Renal cortical epithelial cell (primary cell): ENCODE data around the gene STK26. TPM values are rescaled to one million over a fixed set of nuclear protein-coding genes. Genes with fewer than 3 reads are reported as not detected.
"Not testable (repeated sequence)": the region's sequence is repeated elsewhere in the genome, so short reads cannot be mapped to it uniquely, and the experiment has no call there.

Experiments used
- DNase-seq: peaks from one replicate; pipeline ENCODE4 v3.0.0-alpha.2; 2011; ENCODE audit warnings: low read depth
- total RNA-seq: library from RNA; depleted of rRNA; stranded (reverse); fragments of >200 nt; gene quantifications from 2 replicates; pipeline ENCODE4 v1.2.3, GENCODE V29; 2014

Gene STK26
- total RNA-seq, 1 donor from 2014 or later: 20.8 TPM

GRCh38 chrX:132037479-132037993 lies 14.4 kb downstream of the STK26 start:
- DNase-seq: no peak

DNA sequence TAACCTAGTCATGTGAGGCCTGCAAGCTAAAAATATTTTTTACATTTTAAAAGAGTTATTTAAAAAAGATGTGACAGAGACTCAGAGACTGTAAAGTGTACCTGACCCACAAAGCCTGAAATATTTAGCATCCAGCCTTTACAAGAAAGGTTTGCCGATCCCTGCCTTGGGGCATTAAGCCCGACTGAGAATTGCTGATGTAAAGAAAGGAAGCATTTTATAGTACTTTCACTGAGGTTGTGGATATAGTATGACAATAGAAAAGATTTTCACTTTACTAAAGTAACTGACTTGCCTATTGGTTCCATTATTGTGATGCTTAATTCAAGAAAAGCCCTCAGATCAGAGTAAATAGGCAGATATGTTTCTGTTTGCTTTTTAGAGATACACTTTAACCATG lies 17.0 kb downstream of the STK26 start:
- DNase-seq: no peak

DNA sequence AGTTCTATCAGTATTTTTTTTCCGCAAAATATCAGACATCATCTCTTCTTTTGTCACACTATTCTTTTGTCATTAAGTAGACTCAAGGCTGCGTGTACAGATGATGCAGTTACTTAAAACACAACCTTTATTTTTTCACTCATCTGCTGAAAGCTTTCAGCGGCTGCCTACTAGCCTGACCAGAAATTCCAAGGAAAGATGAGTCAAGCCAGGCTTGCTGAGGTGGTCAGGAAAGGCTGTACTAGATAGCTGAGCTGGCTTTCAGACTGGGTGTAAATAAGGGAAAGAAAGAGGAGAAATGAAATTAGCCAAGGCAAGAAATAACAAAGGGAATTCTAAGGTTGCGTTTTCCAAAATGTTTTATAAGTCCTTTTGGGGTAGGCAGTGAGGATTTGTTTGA lies 17.9 kb downstream of the STK26 start:
- peak; percentile 50 for DNase-seq

GRCh38 chrX:132043977-132044376 lies 20.9 kb downstream of the STK26 start:
- no peak for DNase-seq

GRCh38 chrX:132044953-132045352 lies 21.9 kb downstream of the STK26 start:
- no peak for DNase-seq

- no peak for DNase-seq
Observed at GRCh38 chrX:132045456-132045855, 22.4 kb downstream of the STK26 start.

DNA sequence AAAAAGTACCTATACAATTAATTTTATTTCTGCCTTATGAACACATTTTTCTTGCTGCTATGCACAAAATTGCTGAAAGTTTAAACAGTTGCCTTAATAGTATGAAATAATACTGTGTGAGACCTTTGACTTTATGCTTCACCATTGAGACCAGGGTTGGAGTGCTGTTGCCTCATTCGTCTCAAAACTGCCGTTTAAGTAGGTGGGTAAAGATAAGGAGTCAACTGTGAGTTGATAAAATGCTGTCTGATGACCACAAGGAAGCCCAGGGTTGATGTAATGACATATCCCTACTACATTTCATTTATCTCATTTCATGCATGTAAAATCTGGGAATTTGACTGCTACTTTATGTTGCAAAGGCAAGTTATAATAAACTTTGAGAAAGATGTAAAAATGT lies 23.4 kb downstream of the STK26 start:
- no peak for DNase-seq

DNA sequence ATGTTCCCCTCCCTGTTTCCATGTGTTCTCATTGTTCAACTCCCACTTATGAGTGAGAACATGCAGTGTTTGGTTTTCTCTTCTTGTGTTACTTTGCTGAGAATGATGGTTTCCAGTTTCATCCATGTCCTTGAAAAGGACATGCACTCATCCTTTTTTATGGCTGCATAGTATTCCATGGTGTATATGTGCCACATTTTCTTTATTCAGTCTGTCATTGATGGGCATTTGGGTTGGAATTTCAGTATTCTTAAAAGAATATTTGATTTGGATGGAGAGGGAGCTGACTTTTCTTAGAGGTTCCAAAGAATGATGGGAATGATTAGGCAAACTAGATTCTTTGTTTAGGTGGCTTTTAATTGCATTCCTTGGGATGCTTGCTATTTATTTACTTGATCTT lies 28.7 kb downstream of the STK26 start:
- not testable (repeated sequence) for DNase-seq

GRCh38 chrX:132058050-132058449 lies 34.9 kb downstream of the STK26 start:
- DNase-seq: no peak

DNA sequence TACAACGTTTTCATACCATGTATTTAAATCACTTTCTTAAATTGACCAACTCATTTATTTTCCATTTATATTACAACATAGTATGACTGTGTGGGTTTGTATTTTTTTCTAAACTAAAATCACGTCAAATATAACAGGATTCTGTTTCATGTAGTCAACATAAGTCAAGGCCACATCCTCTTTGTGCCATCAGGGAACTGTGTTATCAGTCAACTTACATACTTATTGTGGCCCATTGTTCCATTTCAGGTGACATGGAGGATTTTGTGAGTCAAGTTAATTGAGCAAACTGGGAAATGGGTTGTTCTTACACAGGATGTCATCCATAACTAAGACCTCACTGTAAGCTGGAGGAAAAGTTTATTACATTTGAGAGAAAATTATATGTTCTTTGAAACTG lies 35.9 kb downstream of the STK26 start:
- DNase-seq: no peak

- no peak for DNase-seq
Observed at GRCh38 chrX:132059973-132060540, 37.0 kb downstream of the STK26 start.

DNA sequence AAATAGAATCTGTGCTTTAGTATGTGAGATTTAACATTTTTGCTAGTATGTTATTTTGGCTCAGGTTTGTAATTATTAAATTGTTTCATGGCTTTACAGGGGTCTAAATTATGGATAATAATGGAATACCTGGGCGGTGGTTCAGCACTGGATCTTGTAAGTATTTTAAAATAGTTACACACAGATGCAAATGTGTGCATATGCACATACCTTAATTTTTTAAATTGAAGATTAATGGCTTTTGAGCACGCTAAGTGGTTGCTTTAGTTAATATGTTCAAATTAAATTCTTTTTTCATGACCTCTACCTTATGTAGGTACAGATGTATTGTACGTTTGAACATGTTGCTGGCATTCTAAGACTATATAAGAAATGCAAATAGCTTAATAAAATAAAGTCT lies 40.2 kb downstream of the STK26 start:
- DNase-seq: no peak

DNA sequence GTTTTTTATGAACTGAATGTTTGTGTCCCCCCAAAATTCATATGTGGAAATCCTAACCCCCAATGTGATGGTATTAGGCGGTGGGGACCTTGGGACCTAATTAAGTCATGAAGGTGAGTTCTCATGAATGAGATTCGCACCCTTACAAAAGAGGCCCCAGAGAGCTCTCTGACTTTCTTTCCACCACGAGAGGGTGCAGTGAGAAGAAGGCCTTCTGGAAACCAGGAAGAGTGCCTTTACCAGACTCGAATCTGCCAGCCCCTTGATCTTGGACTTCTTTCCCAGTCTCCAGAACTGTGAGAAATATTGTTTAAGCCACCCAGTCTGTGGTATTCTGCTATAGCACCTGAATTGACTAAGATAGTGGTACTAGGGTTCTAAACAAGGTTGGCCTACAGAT lies 40.8 kb downstream of the STK26 start:
- DNase-seq: no peak

DNA sequence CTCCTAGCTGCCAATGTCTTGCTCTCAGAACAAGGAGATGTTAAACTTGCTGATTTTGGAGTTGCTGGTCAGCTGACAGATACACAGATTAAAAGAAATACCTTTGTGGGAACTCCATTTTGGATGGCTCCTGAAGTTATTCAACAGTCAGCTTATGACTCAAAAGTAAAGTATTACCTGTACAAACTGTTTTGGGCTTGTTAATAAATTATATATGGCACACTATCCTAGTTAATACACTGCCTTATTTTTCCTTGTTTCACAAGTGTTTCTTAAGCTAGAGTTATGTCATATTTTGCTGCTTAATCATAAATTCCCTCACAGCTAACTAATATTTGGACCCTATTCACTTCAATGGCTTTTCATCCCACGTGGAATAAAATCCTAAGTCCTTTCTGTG lies 45.3 kb downstream of the STK26 start:
- DNase-seq: peak; percentile 50

DNA sequence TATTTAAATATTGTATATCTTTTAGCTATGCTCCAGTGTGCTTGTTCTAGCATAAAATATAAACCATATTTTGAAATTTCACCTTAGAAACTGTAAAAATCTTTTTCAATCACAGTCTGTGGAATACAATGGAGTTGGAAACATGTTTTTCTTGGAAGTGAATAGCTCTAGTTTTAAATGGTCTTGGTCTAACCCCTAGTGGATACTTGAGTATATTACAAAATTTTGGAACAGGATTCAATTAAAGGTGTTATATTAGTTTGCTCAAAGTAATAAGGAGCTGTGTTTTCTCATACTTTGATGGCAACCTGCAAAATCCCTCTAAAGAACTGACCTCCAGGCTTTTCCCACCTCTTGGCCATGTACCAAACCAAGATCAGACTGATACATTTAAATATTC lies 48.2 kb downstream of the STK26 start:
- DNase-seq: peak; percentile 25

- no peak for DNase-seq
Observed at GRCh38 chrX:132077414-132077813, 54.3 kb downstream of the STK26 start.

- DNase-seq: no peak
Observed at GRCh38 chrX:132077912-132078311, 54.8 kb downstream of the STK26 start.

DNA sequence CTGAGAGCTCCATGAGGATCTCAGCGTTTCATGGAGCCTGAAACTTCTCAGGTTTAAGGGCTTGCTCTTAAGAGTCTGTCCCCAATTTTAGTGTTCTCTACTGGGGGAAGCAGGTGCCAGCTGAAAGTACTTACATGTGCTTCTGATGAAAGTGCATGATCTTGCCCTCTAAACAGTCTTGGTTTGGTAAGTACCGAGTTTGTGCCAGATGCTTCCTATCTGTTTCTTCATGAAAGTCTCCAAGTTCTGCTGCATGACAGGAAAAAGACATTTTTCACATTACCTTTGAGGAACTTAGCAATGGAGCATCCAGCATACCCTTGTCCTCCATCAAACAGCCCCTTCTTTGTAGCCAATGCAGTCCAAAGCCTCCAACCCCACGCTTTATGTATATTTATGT lies 62.7 kb downstream of the STK26 start:
- no peak for DNase-seq

GRCh38 chrX:132086672-132087071 lies 63.6 kb downstream of the STK26 start:
- DNase-seq: no peak

GRCh38 chrX:132088864-132089263 lies 65.8 kb downstream of the STK26 start:
- no peak for DNase-seq

GRCh38 chrX:132090403-132091159 lies 67.5 kb downstream of the STK26 start:
- DNase-seq: no peak

DNA sequence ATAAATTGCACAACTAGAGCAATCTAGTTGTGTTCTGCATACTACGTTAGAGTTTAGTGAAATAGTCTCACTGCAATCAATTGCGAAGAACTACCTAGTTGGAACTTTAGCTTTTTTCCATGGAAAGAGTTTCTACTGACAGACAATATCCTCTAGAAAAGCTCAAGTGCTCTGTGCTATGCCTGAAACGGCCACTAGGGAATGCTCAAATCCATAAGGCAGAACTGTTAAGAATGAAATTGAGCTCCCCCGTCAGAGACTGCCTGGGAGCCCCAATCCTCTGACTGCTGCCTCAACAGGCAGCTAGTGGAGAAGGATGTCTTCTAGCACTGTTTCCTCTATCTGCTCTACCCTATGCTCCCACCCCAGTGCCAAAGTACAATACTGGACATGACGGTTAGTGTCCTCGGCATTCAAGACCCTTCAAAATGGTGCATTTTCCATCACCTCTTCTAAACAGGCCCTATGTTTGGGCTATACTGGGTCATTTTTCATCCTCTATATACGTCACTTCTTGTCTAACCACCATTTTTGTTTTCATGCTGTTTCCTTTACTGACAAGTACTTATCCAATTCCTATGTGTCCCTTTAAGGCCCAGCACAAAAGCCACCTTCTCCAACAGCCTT lies 69.5 kb downstream of the STK26 start:
- DNase-seq: peak; percentile 54

DNA sequence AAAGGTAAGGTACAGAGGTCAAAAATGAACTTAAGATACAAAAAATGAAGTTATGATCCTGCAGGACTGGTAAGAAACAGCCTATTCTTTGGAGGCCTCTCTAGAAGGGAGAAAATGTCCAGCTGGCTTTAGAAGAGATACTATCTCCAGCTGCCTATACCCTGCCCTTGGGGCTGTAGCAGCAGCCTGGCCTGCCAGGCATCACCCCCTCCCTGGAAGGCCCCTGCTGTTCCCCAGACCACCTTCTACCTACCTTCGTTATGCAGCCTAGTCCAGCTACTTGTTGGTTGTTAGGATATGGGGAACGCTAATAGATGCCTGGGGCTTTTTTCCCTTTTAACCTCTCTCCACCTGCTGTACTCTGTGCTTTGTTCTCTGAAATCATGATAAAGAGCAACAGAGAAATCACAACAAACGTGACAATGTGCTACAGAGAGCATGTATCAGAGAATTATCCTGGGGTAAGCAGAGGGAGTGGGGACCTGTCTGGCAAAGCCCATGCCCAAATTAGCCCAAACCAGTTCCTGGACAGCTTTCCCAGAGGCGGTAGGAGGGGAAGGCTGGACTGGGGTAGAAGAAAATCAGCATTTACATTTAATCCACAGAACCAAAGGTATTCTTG lies 70.2 kb downstream of the STK26 start:
- no peak for DNase-seq
